MM.1S (cell line): ENCODE data around the gene PJA1.

Source experiments
- EZH2 ChIP-seq: fragments of 300-600 bp; sonication (generic); optimal IDR thresholded peaks from 2 replicates; pipeline ENCODE3; 2017; ENCODE audit warnings: low read depth, mild to moderate bottlenecking, antibody characterized with exemption, low read length, mixed read lengths
- EZH2phosphoT487 ChIP-seq: fragments of 300-600 bp; sonication (generic); IDR thresholded peaks from 2 replicates; pipeline ENCODE4 v1.6.1; 2018; ENCODE audit warnings: antibody characterized with exemption, low read length
- TF ChIP-seq, protein P1 (sequence below): fragments of 300-600 bp; sonication (generic); IDR thresholded peaks from 2 replicates; pipeline ENCODE4 v1.5.1; 2016; ENCODE audit warnings: antibody characterized with exemption, low read length, mixed read lengths

GRCh38 chrX:69158166-69158980 is 6.9 kb downstream of the PJA1 start:
- TF ChIP-seq, protein P1, sequence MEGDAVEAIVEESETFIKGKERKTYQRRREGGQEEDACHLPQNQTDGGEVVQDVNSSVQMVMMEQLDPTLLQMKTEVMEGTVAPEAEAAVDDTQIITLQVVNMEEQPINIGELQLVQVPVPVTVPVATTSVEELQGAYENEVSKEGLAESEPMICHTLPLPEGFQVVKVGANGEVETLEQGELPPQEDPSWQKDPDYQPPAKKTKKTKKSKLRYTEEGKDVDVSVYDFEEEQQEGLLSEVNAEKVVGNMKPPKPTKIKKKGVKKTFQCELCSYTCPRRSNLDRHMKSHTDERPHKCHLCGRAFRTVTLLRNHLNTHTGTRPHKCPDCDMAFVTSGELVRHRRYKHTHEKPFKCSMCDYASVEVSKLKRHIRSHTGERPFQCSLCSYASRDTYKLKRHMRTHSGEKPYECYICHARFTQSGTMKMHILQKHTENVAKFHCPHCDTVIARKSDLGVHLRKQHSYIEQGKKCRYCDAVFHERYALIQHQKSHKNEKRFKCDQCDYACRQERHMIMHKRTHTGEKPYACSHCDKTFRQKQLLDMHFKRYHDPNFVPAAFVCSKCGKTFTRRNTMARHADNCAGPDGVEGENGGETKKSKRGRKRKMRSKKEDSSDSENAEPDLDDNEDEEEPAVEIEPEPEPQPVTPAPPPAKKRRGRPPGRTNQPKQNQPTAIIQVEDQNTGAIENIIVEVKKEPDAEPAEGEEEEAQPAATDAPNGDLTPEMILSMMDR = peak; percentile 13
- no peak for TF ChIP-seq EZH2phosphoT487
- no peak for TF ChIP-seq EZH2
